HG02973 (cell line): Measurements from ENCODE around the gene PSMG1.

Source experiments
- ATAC-seq: cut with Tn5 transposase; IDR thresholded peaks from one replicate; pipeline ENCODE4 v1.9.1; 2021; ENCODE audit warnings: moderate library complexity; ENCODE audit not compliant: unreplicated experiment

Gene PSMG1

DNA sequence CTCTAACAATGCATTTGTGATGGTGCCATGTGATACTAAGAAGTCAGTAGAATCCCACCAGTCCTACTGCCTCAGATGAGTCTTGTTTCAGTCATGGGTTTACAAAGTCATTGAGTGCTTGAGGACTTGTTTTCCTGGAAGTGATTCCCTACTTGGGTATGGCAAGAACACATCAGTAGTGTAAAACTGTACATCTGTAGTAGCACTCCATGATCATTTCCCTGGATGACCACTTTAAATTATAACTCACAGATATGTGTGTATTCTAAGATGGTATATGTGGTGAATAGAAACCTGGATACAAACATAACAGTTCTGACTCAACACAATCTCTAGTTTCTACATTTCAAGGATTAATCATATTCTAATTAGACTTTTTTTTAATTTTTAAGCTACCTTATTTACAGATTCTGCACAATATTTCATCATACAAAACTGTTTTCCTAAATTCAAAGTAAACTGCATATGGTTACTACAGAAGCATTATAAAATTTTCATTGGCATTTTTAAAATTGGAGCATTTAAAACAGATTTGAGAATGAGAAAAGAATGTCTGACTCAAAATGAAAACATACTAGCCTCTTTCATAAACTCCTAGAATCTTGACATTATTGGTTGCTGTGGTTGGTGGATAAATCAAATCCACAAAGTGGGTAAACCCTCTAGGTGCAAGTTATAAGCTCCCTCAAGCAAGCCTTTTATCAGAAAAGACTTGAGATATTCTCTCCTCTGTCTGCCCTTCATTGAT lies 6.8 kb upstream of the PSMG1 start:
- no peak for ATAC-seq

DNA sequence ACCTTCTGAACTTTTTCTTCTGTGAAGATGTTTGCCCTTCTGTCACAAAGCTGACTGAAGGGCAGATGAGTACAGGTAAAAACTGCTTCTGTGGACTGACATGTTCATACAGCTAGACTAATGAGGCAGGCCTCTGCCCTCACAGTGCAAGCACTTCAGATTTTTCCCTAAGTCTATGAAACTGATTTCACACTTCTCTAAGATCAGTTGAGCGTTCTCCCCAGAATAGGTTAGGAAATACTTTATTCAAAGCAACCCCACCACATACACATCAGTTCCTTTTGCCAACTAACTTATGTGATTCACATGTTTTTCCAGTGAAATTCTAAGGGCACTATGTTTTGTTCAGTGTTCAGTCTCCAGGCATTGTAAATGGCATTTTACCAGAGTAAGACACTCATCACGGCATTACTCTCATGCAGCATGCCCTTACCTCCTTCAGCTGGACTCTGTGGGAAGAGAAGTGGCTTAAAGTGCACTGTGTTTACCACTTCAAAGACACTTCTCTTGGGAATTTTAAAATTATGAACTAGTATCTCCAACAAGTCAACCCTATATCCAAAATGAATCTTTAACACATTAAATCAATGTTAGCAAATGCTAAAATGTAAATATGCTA lies 5.4 kb upstream of the PSMG1 start:
- no peak for ATAC-seq

DNA sequence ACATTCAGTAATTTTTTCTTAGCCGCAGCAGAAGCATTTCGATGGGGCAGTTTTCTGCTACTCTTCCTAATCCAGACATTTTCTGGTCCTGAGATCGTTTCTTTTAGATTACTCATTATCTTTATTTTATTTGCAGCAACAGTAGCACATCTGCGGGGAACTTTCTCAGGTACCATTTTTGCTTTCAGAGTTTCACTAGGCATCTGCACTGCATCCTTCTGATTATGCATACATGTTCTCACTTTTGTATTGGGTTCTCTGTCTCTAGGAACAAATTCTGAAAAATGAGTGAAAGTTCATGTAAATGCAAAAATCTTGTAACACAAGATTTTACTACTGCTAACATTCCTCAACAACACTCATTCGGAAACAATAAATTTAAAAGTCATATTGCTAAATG lies 3.9 kb upstream of the PSMG1 start:
- ATAC-seq, result no peak

DNA sequence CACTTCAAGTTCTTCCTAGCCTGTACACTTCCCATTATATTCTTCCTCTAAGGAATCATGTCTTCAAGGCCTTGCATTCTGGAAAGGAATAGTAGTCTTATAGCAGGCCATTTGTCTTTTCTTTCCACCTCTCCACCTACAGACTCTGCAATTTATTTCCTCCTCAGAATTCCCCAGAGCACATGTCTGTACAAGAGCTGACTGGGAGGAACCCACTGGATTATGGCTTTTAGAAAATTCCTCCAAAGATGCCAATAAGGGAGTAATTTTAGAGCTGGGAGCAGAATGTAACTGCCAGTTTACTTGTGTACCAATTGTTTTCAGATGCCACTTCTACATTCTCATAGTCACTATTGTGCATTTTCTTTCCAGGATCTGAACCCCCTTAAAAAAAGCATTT lies 3.4 kb upstream of the PSMG1 start:
- ATAC-seq, result no peak

DNA sequence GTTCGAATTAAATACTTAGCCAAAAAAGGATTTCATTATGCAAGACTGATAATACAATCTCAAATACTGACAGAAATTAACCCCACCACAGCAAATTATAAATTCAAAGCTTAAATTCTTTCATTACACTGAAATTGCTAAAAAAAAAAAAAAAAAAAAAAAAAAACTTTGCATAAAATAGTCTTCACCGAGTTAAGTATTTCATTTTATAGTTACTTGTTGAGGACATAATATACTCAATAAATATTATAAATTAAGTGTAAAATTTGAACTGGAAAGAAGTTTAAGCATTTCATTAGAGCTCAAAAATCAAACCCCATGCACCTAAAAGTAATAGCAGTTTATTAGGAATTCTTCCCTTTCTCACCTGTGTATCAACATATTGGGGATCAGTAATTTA lies 1.9 kb upstream of the PSMG1 start:
- ATAC-seq, result no peak

DNA sequence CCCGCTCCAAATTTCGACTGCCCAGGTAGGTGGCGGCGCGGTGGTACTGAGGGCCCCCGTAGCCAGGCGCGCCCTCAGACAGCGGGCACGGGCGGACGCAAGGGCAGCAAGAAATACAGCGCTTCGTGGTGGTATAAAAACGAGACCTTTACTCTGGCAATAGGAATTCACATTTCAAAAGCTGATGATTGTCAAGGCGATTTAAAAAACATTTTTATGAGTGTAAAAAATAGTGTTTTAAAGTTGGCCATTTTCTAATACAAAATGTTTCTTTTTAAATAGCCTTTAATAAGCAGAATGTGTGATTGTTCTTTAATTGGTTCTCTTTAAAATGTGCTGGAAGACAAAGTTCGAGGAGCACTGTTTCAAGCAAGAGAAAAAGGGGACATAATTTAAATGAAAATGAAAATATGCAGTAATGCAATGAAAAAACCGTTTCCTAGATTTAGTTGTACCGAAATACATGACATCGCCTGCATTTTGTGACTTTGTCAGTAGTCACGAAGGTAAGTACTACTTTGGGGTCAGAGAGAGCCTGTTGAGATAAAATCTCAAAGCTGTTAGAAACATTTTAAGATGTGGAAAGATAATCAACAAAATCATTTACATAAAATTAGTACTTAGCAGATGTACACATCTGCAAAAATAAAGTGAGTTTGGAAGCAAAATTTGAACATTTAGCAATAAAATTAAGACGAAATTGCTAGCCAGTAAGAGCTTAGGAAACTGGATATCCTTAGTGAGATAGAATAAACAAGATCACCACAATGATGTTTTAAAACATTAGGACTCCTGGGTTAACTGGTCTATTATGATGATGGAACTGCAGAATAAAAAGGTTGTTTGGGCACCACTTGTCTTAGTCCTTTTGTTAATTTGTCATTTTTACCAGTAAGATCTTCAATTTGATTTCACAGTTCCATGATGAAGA lies 1.1 kb upstream of the PSMG1 start:
- ATAC-seq, result no peak

DNA sequence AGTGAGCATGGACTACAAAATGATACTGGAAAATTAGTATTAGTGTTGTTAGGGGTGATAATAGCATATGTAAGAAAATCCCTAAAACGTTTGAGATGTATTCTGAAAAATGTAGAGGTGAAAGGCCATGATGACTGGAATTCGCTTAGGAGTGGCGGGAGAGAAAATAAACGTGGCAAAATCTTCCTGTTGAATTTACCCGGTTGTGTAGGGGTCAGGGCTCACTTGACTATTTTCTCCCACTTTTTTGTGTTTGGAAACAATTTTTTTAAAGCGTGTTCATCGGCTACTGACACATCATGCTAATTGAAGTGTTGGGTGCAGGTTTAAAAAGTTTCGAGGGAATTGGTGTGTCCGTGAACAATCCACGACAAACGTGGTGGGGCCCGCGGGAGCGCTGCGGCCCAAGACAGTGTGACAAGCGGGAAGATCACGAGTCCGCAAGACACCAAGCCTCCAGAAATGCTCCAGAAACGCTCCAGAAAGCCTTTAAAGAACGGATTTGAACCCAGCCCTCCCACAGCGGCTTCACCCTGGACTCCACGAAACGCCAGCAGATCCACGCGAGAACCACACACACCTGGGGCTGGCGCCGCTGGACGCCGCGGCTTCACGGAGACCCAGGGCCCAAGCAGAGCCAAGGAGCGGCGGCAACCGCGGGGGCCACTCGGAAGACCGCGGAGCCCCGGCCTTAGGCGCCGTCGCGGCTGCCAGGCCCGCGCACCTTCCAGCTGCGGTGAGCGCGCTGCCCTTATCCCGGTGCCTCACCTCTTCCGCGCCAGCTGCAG lies 573 bp downstream of the PSMG1 start:
- ATAC-seq, result no peak

DNA sequence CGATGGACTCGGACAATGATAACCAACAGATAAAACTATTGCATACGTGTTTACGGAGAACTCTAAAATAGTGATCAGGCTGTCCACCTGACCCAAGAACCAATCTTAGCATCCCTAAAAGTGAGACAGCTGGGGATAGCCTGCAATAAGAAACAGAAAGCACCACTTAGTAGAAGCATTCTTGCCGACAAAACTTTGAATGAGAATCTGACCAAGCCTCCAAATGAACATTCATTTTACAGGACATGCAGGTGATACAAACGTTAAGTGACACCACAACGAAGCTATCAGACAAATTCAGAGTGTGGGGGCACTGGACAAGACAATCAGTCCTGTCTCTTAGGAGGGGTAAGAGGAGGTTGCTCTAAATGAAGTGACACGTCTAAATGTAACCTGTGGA lies 1.2 kb downstream of the PSMG1 start:
- no peak for ATAC-seq

DNA sequence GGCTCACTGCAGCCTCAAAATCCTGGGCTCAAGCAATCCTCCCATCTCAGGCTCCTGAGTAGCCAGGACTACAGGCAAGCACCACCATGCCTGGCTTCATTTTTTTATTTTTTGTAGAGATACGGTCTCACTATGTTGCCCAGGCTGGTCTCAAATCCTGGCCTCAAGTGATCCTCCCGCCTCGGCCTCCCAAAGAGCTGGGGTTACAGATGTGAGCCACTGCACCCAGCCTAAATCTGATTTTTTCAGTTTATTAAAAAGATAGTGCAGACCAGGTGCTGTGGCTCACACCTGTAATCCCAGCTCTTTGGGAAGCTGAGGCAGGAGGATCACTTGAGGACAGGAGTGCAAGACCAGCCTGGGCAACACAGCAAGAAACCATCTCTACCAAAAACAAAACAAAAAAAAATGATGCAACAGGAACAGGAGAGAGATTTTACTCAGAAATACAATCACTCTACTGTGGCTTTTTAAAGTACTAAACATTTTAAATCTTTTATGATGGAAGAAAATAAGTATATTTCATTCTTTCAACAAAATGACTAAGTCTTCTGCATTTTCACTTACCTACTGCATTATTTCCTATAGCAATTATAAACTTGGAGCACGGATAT lies 1.9 kb downstream of the PSMG1 start:
- ATAC-seq, result no peak

DNA sequence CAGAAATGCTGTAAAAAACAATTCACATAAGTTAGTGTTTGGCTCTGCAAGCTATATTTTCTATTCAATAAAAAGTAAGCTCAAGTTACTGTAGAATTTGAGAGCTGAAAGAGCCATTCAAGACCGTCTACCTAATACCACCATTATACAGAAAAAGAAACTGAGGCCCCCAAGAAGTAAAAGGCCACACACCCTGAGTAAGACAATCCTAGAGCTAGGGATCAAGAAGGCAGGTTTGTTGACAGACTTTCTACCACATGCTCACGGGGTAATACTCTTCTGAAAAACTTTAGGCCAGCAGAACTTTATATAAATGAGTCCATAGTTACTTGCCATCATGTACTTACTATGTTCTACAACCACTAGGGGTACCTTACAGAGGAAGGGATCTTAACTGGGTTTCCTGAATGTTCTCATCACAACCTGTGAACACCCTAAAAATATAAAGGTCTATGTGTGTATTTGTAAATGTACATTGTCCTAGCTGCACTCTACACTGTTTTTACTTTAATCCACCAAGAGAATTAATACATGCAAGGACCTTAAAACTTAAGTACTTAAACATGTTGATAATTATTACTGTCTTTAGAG lies 2.7 kb downstream of the PSMG1 start:
- ATAC-seq, result no peak

DNA sequence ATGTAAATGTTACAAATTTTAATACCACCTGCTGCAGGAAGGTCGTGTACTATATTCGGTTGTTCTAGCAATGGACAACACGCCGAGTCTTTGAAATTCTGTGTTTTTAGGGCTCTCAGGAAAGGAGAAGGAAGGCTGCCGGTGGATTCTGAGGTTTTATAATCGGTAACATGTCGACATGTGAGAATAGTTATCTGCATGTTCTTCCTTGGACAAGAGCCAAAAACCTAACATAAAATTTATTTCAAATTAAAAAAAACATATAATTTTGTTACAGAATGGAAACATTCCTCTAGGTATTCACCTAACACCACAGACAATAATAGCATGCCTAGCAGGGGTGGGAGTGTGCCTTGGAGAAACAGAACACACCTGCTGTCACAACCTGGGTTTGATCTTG lies 4.8 kb downstream of the PSMG1 start:
- no peak for ATAC-seq

DNA sequence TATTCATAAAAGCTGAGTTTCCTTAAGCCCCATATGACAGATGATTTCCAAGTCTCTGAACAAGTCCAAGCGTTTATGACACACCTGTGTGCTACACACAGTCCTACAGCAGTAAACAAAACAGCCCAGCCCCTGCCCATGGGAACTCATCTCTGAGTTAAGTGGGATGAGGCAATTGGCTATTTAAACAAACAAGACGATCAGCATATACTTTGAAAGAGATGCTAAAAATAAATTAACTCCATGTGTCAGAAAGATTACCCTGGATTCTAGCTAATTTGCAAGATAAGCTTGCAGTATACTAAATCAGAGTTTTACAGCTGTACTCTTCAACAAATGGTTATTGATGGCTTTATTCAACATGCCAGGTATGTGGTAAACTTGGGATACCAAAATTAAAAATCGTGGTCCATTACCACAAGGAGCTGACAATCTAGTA lies 7.0 kb downstream of the PSMG1 start:
- no peak for ATAC-seq

DNA sequence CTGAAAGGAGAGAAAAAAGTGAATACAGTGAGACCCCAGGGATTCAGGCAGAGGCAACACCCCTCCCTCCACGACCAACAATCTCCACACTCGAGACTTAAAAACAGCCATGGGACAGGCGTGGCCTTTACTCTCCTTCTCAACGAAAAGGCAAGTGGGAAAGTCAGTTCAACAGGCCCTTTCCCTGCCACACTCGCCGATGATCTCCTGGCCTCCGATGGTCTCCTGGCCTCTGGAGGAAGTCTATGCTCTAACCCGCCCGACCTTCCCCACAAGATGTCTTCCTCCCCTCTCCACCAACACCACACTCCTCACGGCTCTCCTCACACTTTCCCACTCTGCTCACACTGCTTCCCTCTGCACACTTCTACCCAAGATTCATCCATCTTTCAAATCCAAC lies 7.6 kb downstream of the PSMG1 start:
- no peak for ATAC-seq

DNA sequence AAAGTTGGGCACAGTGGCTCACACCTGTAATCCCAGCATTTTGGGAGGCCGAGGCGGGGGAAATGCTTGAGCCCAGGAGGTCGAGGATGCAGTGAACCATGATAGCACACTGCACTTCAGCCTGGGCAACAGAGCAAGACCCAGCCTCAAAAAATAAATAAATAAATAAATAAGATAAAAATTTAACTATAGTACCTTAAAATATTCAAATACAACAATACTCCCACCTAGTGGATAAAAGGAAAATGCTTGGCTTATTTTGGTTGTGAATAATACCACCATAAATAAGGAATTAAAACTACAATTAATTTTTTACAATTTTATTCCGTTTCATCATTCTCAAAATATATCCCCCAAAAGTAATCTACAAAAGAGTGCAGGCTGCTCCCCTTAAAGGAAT lies 8.1 kb downstream of the PSMG1 start:
- ATAC-seq, result no peak

DNA sequence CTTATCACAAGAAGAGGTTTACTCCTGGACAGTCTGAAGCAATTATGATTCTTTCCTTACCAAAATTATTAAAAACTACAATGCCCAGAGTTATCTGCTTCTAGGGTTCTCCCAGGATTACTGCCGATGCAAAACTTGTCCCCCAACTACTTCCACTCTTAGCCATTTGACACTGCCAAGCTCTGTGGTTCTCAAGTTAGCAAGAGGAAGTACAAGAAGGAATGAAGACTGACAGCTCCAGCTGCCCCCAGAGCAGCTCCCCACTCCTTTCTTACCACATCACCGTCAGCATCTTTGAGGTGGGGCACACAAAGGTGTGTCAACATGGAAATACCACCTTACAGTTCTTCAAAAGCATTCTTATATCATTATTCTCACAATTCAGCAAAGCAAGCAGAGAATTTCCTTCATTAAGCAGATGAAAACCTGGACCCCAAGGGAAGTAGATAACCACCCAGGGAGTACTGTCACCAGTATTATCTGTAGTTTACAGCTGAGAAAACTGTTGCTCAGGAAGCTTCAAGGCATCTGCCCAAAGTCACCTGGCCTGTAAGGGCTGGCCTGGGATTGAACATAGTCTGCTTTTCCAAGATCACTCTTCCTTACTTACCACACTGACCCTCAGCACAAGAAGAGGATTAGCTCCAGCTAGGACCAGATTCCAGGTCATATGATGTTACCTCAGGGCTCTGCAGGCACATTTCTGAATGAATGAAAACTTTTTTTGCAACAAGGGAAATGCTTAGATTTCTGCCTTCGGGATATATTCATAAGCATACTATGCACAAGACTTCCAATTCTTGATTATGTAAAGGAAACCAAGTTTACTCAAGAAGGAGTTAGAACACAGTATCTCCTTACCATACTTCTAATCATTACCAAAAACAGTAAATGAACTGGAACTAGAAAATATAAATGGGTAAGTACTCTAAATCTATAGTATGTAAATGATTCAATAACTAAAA lies 9.3 kb downstream of the PSMG1 start:
- no peak for ATAC-seq

DNA sequence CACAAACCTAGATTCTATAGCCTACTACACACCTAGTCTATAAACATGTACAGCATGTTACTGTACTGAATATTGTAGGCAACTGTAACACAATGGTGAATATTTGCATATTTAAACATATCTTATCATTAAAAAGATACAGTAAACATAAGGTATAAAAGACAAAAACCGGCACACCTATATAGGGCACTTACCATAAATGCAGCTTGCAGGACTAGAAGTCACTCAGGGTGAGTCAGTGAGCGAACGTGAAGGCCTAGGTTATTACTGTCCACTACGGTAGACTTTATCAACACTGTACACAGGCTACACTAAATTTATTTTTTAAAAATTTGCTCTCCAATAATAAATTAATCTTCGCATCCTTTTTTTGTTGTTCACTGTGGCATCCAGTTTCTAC lies 13.3 kb downstream of the PSMG1 start:
- ATAC-seq, result no peak

DNA sequence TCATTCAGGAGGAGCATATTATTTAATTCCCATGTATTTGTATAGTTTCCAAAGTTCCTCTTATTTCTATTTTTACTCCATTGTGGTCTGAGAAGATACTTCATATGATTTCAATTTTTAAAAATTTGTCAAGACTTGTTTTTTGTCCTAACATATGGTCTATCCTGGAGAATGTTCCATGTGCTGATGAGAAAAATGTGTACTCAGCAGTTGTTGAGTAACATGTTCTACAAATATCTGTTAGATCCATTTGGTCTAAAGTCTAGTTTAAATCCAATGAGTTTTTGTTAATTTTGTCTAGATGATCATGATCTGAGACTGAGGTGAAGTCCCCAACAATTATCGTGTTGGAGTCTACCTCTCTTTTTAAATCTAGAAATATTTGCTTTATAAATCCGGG lies 14.5 kb downstream of the PSMG1 start:
- ATAC-seq, result no peak

DNA sequence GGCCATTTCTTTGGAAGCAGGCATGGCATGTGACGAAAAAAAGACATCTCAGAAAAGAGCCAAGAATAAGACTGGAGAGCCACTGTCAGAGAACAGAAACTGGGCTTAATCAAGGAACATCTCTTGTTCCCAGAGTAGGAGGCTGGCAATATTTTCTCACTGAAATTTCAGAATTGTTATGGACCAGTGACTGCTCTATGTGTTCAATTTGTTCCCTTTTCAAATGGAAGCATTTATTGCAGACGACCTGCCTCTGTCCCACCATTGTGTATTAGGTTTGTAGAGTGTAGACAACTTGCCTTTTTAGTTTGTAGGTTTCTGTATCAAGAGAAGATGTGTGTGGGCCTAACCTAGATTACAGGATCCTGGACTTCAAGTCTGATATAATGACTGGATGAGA lies 18.7 kb downstream of the PSMG1 start:
- no peak for ATAC-seq

DNA sequence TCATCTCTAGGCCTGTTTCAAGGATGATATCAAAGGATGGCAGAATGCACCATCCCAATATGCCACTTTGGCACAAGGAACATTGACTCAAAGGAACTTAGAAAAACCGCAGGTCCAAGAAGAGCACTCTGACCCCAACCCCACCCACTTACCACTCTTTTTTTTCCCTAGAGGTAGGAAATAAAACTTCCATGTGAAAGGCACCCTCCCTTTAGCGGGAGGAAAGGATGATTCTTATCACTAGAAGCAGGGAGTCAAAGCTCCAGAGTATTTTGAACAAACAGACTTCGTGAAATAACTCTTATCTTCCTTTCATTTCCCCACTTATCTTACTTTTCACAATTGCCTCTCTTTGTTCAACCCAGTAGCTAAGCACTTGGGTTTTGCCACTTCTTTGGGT lies 22.2 kb downstream of the PSMG1 start:
- no peak for ATAC-seq
